Measurements from ENCODE around the gene PNISR. TPM values are rescaled to one million over a fixed set of nuclear protein-coding genes. Genes with fewer than 3 reads are reported as not detected.

PNISR gene
- total RNA-seq, 1 donor from 2014 or later, result 48.5 TPM

- ATAC-seq (ENCODE audit: poor library complexity) (no peak), DNase-seq (no peak)
- intact Hi-C loops (cut with DNase I), result no loop called here
These were observed 8.0 kb downstream of the PNISR start for GRCh38 chr6:99416892-99417767.

DNA sequence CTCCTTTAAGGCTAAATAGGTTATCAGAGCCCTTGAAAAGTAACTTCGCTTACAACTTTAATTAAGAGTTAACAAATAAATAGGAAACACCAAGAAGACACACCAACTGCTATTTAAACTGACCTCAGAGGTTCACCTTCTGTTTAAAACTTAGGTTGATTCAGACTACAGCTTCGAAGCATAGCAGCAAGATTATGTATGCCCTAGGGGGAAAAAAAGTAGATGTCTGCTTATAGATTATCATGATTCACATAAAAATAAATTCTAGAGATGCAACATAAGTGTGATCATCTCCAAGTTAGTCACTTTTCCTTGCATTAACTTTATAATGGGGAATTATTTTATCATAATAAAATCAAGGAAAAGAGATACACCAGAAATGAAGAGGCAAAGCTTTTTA, 8.9 kb downstream of the PNISR start:
- DNase-seq (no peak), ATAC-seq (ENCODE audit: poor library complexity) (no peak)
- intact Hi-C loops (cut with DNase I), result no loop called here

DNA sequence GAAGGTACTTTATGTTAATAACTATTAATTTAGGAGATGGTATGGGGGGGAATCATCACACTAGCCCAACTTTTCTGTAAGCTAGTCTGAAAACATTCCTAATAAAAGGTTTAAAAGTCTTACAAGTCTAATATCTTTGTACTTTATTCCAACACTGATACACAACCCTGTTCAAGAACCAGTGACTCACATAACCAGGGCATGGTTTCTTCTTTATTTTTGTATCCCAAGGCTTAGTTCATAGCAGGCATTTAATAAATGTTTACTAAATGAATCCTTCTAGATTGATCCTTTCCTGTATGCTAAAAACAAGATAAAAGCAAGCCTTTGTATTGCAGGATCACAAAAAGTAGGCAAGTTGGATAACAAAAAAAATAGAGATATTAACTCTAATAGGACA, 9.7 kb downstream of the PNISR start:
- DNase-seq, result no peak
- ATAC-seq (ENCODE audit: poor library complexity), result no peak
- intact Hi-C loops (cut with DNase I), result no loop called here

GRCh38 chr6:99412065-99412464, 13.0 kb downstream of the PNISR start:
- intact Hi-C loops (cut with DNase I), result no loop called here
- no peak for DNase-seq
- ATAC-seq (ENCODE audit: poor library complexity), result peak; percentile 74

DNA sequence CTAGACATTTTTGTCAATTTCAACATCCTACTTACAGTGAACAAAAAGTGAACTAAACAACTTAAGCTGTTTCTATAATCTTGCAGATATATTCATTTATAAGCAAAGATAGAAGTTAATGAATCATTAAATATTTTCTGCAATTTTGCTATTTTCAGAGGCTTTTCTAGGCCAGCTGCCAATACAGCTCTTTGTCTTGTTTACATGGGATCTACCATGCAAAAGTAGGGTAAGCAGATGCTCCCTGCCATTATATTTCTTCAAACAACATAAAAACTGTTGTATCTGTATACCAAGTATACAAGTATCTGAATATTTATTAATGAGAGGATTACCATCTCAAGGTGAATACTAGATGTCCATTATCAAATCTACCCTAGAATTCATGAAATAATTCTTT, 15.4 kb downstream of the PNISR start:
- no peak for ATAC-seq (ENCODE audit: poor library complexity)
- intact Hi-C loops (cut with DNase I), result no loop called here
- DNase-seq, result no peak

DNA sequence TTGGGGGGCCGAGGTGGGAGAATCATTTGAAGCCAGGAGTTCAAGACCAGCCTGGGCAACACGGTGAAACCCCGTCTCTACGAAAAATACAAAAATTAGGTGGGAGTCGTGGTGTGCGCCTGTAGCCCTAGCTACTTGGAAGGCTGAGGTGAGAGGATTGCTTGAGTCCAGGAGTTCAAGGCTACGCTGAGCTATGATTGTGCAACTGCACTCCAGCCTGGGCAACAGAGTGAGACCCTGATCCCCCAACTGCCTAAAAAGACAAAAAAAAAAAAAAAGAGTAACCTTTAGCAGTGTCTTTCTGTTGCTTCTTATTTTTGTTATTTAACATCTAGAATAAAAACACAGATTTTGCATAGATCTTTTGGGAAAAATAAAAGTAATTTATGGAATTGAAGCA, 18.0 kb downstream of the PNISR start:
- DNase-seq (no peak), ATAC-seq (ENCODE audit: poor library complexity) (no peak)
- intact Hi-C loops (cut with DNase I), result no loop called here

DNA sequence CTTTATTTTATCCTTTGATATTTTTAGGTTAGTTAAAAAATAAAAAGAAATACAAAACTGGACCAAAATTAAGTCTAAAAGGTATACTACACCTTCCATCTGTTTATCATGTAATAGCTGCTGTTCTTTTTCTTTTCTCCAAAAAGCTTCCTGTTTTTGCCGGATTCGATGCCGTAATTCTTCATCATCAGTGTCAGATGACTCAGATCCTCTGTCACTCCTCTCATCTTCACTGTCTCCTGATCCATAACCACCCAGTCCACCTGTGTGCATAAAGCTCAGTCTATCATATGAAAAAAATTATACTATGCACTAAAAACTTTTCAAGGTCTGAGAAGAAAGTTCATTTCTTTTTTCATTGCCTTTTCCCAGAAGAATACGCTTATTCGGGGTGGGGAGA, 22.7 kb downstream of the PNISR start:
- ATAC-seq (ENCODE audit: poor library complexity) (no peak), DNase-seq (no peak)
- intact Hi-C loops (cut with DNase I), result no loop called here

DNA sequence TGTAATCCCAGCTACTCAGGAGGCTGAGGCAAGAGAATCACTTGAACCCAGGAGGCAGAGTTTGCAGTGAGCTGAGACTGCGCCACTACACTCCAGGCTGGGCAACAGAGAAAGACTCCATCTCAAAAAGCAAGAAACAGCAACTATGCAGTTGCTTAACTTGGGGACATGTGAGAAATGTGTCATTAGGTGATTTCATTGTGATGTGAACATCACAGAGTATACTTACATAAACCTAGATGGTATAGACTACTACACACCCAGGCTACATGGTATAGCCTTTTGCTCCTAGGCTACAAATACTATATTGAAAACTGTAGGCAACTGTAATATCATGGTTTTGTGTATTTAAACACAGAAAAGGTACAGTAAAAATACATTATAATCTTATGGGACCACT, 27.8 kb downstream of the PNISR start:
- ATAC-seq (ENCODE audit: poor library complexity), result no peak
- intact Hi-C loops (cut with DNase I), result no loop called here
- DNase-seq, result no peak

DNA sequence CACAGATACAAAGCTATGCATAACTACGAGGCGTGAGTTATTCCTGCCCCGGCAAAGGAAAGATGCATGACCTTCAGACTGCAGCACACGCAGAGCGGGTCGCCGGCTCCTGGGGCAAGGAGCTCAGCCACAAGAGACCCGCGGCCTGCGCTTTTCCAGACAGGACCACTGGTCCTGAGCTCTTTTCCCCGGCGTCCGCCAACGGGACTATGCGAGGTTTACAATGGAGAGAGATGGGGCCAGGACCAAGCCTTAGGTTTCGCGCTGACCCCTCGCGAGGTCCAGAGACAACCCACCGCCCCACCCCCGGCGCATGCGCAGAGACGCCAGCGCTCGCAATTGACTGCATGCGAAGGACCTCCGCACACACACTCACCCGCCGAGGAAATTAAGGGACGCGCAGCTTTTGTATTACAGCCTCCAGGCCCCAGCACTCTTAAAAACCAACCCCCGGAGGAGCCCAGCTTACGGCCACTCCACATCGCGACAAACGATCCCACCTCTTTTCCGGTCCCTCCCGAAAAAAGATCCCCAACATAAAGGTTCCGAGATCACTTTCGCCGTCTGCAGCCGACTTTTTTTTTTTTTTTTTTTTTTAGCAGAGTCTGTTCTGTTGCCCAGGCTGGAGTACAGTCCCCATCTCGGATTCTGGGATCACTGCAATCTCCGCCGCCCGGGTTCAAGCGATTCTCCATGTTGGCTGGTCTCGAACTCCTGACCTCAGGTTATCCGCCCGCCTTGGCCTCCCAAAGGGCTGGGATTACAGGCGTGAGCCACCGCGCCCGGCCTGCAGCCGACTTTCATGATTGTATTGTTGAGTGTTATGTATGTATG, 31.2 kb downstream of the PNISR start, which contains the start of gene COQ3:
TSS of gene COQ3 (minus strand) at position 498 of the 834 bp plus-strand sequence. CDS start at position 482, 16 bp downstream.
- ATAC-seq (ENCODE audit: poor library complexity), result peak; percentile 93
- peak; percentile 83 for DNase-seq
- intact Hi-C loops (cut with DNase I), result no loop called here

GRCh38 chr6:99393366-99393697, 31.8 kb downstream of the PNISR start:
- DNase-seq (no peak), ATAC-seq (ENCODE audit: poor library complexity) (peak; percentile 7)
- intact Hi-C loops (cut with DNase I), result no loop called here

DNA sequence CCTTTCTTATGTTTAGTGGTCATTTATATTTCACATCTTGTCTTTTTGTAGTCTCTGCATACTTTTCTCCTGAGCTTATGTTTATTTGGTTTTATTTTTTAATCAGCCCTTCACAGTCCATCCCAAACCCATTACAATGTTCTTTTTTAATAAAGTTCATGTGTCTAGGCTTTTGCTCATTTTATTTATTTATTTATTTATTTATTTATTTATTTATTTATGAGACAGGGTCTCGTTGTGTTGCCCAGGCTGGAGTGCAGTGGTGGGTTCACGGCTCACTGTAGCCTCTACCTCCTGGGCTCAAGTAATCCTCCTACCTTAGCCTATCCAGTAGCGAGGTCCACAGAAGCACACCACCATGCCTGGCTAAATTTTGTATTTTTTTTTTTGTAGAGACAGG, 34.2 kb downstream of the PNISR start:
- intact Hi-C loops (cut with DNase I), result no loop called here
- no peak for DNase-seq
- ATAC-seq (ENCODE audit: poor library complexity), result no peak

DNA sequence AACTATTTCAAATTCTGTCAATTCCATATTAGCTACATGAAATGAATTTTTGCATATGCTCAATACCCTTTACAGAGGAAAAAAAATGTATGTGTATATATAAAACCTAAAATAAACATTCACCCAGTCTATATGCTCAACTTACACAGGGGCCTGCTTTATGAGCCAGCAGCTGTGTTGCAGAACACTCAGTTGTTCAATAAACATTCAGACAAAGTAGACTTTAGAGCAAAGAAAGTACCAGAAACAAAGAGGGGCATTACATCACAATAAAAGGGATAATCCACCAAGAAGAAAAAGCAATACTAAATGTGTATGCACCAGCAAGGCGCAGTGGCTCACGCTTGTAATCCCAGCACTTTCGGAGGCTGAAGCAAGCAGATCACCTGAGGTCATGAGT, 40.6 kb downstream of the PNISR start:
- DNase-seq (no peak), ATAC-seq (ENCODE audit: poor library complexity) (no peak)
- intact Hi-C loops (cut with DNase I), result no loop called here

- intact Hi-C loops (cut with DNase I), result no loop called here
- no peak for DNase-seq
- ATAC-seq (ENCODE audit: poor library complexity), result no peak
These were observed 46.5 kb downstream of the PNISR start for GRCh38 chr6:99378636-99379035.

GRCh38 chr6:99369533-99369932, 55.6 kb downstream of the PNISR start:
- intact Hi-C loops (cut with DNase I), result no loop called here
- no peak for ATAC-seq (ENCODE audit: poor library complexity)
- no peak for DNase-seq

DNA sequence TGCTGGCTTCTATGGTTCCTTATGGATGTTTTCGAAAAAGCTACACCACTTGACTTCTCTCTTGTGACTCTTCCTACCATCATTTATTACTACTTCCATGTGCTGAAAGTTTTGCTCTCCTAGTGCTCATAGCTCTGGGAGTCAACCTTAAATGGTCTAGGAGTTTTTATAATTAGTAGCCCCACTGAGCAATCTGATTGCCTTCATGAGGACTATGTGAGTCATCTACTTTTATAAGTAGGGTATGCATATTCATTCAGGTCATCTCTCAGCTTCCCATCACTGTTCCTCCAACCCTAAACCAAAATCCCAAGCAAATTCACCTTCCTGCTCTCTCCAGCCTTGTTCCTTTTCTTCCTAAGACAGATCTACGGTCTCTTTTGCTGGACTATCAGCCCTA, 58.3 kb downstream of the PNISR start:
- intact Hi-C loops (cut with DNase I), result no loop called here
- DNase-seq, result no peak
- no peak for ATAC-seq (ENCODE audit: poor library complexity)

DNA sequence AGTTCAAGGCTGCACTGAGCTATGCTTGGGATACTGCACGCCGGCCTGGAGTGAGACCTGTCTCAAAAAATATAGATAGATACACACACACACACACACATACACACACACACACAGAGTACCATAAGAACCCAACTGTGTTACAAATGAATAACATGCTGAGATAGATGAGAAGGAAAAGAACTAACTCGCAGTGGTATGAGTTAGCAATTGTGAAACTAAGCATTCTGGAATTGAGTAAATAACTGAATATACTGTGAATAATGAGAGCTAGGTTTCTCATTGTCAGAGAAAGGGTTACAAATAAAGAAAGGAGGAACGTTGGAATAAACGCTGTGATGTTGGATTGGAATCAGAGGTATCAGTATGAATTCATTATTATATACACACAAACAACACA, 61.1 kb downstream of the PNISR start:
- ATAC-seq (ENCODE audit: poor library complexity) (no peak), DNase-seq (no peak)
- intact Hi-C loops (cut with DNase I), result no loop called here

GRCh38 chr6:99362678-99363268, 62.3 kb downstream of the PNISR start:
- intact Hi-C loops (cut with DNase I), result no loop called here
- no peak for ATAC-seq (ENCODE audit: poor library complexity)
- DNase-seq, result no peak

- DNase-seq (no peak), ATAC-seq (ENCODE audit: poor library complexity) (no peak)
- intact Hi-C loops (cut with DNase I), result no loop called here
These were observed 65.3 kb downstream of the PNISR start for GRCh38 chr6:99359800-99360199.

- intact Hi-C loops (cut with DNase I), result no loop called here
- DNase-seq (no peak), ATAC-seq (ENCODE audit: poor library complexity) (no peak)
These were observed 68.5 kb downstream of the PNISR start for GRCh38 chr6:99356641-99357040.

GRCh38 chr6:99354983-99355382, 70.1 kb downstream of the PNISR start:
- DNase-seq, result no peak
- intact Hi-C loops (cut with DNase I), result no loop called here
- ATAC-seq (ENCODE audit: poor library complexity), result no peak

Measured in Right ventricle myocardium superior (tissue), 1 donor.